Right ventricle myocardium superior (tissue), 1 donor: ENCODE data around the gene CMKLR1. TPM values are rescaled to one million over a fixed set of nuclear protein-coding genes. Genes with fewer than 3 reads are reported as not detected.

Experiments
- ATAC-seq: fragments of 200-7000 bp; cut with Tn5 transposase; one replicate; pipeline ENCODE4 v1.9.1; 2020; ENCODE audit warnings: mild to moderate bottlenecking; ENCODE audit not compliant: poor library complexity
- DNase-seq: peaks from one replicate; pipeline ENCODE4 v3.0.0-alpha.2; 2020
- intact Hi-C: fragments of 100-400 bp; cut with DNase I; formaldehyde crosslinking; loops from one replicate; pipeline ENCODE4 v1.11.2; 2022
- total RNA-seq: library from RNA; stranded (reverse); fragmentation: NEBNext Ultra II Directional; extraction: Animal tissue kit (Norgen Biotek cat#: 25700); gene quantifications from one replicate; pipeline ENCODE4 v1.2.1, GENCODE V29; 2021
- donor health status: DM: no; HTN: yes; CAD: no; lungs with severe emphysema.

CMKLR1 gene
- total RNA-seq, 1 donor from 2014 or later: 7.2 TPM

- intact Hi-C loops: no loop called here
- ATAC-seq (no peak), DNase-seq (no peak)
Measured at GRCh38 chr12:108364879-108365278, 25.8 kb upstream of the CMKLR1 start.

GRCh38 chr12:108363565-108363964 lies 24.5 kb upstream of the CMKLR1 start:
- intact Hi-C loops: no loop called here
- no peak for DNase-seq
- ATAC-seq: no peak

DNA sequence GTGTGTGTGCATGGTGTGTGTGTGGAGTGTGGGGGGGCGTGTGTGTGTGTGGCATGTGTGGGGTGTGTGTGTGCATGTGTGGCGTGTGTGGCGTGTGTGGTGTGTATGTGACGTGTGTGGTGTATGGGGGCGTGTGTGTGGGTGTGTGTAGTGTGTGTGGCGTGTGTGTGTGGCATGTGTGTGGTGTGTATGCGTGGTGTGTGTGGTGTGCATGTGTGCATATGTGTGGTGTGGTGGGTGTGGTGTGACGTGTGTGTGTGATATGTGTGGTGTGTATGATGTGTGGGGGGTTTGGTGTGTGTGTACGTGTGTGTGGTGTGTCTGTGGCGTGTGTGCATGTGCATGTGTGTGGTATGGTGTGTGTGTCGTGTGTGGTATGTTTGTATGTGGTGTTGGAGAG lies 24.1 kb upstream of the CMKLR1 start:
- intact Hi-C loops: no loop called here
- DNase-seq (no peak), ATAC-seq (no peak)

GRCh38 chr12:108361606-108362005 lies 22.5 kb upstream of the CMKLR1 start:
- DNase-seq: no peak
- no peak for ATAC-seq
- intact Hi-C loops: no loop called here

GRCh38 chr12:108360487-108360886 lies 21.4 kb upstream of the CMKLR1 start:
- ATAC-seq (no peak), DNase-seq (no peak)
- intact Hi-C loops: no loop called here

DNA sequence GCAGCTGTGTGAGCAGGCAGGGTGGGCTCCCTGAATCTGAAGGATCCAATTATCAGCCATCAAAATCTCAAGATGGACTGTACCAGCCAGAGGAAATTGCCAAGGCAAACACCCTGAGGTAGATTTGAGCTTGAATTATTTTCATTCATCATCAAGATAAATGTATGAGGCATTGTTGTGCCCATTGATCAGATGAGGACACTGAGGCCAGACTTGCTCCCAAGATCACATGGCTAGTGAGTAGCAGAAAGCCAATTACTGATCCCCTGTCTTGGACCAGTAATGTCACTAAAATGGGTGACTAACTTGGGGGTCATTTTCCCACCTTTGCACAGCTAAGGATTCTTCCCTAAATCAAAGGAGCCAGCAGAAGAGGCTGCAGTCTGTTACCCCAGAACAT lies 20.9 kb upstream of the CMKLR1 start:
- DNase-seq: no peak
- intact Hi-C loops: no loop called here
- no peak for ATAC-seq

GRCh38 chr12:108358580-108358965 lies 19.5 kb upstream of the CMKLR1 start:
- DNase-seq (no peak), ATAC-seq (no peak)

DNA sequence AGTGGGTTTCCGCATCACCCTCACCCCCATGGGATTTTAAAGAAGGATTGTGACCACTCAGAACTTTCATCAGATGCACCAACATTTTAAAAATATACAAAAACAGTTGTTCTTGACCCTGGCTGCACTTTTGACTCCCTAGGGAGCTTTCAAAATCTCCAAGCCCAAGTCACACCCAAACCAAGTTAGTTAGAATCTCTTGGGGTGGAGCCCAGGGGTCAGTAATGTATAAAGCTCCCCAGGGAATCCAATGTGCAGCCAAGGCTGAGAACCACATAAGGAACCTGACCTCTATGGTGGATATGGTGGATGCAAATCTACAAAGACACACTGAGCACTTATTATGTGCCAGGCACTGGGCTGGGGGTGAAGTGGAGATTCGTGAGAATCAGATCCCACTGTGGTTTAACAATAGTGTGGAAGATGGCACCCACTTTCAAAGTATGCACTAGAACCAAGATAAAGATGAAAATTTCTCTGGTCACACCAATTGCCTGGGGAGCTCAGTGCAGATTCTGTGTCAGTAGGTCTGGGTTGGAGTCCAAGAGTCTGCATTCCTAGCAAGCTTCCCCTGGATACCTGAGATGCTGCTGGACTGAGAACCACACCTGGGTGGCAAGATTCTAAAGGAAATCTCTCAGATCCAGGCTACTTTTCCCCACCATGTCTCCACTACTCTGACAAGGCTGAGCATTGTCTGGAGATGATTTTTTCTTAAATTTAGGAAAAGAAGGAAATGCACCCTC lies 18.9 kb upstream of the CMKLR1 start:
- no peak for DNase-seq
- intact Hi-C loops: no loop called here
- ATAC-seq: no peak

More at GRCh38 chr12:108358580-108358965, 19.5 kb upstream of the CMKLR1 start:
- intact Hi-C loops: no loop called here

- ATAC-seq: no peak
- intact Hi-C loops: no loop called here
- DNase-seq: no peak
Measured at GRCh38 chr12:108356835-108357806, 18.0 kb upstream of the CMKLR1 start.

DNA sequence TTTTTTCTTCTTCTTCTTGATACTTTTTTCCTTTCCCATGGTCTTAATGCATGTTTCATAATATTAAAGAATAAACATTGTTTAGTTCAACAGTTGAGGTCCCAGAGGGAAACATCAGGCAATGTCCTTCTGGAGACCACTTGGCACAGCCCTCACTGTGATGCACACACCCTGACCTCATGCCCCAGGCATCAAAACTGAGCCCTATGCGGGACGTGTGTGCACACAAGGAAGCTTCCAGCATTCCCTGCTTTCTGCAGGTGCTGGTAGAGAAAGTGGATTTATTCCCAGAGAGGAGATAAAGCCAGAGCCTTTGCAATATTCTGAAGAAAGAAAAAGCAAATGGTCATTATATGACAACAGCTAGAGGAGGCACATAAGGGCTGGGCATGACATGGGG lies 16.0 kb upstream of the CMKLR1 start:
- ATAC-seq (no peak), DNase-seq (no peak)
- intact Hi-C loops: no loop called here

- ATAC-seq (no peak), DNase-seq (no peak)
- intact Hi-C loops: no loop called here
Measured at GRCh38 chr12:108352591-108352990, 13.5 kb upstream of the CMKLR1 start.

- intact Hi-C loops: no loop called here
- DNase-seq (no peak), ATAC-seq (no peak)
Measured at GRCh38 chr12:108350511-108350910, 11.4 kb upstream of the CMKLR1 start.

DNA sequence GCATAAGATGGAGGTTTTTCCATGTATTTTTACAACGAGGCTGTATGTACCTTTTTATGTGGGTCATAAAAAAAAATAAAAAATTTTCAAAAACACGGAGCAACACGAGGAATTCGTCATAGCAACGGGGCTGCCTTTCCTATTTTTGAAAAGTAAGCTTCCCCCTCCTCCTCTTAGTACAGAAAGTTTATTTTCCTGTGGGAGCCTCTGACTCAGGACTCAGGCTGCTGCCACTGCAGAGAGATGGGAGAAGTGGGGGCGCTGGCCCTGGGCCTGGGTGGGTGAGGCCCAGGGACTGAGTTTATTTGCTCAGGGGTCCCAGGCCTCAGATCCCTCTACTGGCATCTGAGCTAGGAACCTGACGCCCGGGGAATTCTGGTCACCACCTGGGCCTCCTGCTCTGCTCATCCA lies 10.2 kb upstream of the CMKLR1 start:
- intact Hi-C loops: no loop called here
- ATAC-seq (no peak), DNase-seq (no peak)

- no peak for ATAC-seq
- intact Hi-C loops: no loop called here
- DNase-seq: no peak
Measured at GRCh38 chr12:108348842-108349241, 9.7 kb upstream of the CMKLR1 start.

- intact Hi-C loops: no loop called here
- no peak for ATAC-seq
- no peak for DNase-seq
Measured at GRCh38 chr12:108346727-108347710, 7.9 kb upstream of the CMKLR1 start.

DNA sequence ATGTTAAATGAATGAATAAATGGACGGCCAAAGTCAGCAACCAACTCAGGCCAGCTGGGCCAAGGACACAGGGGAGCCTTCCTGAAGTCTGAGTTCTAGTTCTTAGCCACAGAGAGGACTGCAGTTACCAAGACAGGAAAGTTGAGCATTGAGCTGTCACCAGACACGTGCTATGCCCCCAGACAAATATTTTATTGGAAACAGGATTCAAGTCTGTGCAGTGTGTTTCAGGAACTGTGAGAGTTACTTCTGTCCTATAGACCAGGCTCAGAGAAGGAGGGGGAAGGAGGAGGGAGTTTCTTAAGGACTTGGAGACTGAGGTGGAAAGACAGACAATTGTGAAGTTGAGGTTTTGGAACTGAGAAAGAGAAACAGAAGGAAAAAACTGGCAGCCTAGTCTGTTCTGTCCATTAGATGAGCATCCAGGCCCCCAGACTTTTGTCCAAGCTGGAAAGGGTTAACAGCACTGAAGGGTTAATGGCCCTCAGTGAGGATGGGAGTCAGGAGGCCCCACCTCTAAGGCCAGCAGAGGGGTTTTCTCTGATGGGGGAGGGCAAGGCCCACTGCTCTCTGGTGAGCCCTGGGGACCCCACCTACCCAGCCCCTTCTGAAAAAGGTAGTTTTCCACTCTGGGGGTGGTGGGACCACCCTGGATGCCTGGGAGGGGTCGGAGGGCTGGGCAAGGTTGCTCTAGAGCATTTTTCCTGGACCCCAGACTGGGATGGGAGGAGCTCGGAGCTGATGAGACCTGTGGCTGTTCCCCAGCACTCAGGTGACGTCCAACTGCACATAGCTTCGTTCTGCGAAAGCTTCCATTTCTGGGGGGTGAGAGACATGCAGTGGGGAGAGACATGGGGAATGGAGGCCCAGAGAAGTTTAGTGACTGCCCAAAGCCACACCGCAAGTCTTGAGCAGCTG lies 6.9 kb upstream of the CMKLR1 start:
- intact Hi-C loops: no loop called here
- DNase-seq: no peak
- no peak for ATAC-seq

DNA sequence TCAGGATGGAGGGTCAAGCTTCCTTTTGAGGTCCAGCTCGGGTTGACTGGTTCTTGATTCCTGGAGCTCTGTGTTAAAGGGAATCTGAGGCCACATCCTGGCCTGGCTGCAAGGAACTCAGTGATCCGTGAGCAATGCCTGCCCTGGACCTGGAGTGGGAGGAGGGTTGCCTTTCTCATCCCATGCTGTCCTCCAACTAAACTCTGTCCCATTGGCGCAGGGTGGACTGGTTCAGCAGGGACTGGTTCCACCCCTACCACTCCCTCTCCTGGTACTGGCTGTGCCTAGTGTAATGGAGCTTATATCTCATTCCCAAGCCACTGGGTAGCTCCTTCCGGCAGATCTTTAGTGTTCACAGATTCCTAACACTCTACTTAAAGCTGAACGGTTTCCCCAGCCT lies 3.9 kb upstream of the CMKLR1 start:
- intact Hi-C loops: no loop called here
- DNase-seq (no peak), ATAC-seq (no peak)
